Nephron progenitor cell (in vitro differentiated cells): ENCODE results near the gene JAG2.

Experiments
- DNase-seq: peaks from one replicate; pipeline ENCODE4 v3.0.0; 2021
- H3K27ac Mint-ChIP-seq: 2 replicates; pipeline ENCODE4 v1.8.0; 2021; ENCODE audit warnings: mild to moderate bottlenecking, moderate library complexity, mixed read lengths
- H3K27me3 Mint-ChIP-seq: 2 replicates; pipeline ENCODE4 v1.8.0; 2021; ENCODE audit warnings: mild to moderate bottlenecking, low read depth, mixed read lengths; ENCODE audit not compliant: poor library complexity
- H3K36me3 Mint-ChIP-seq: 2 replicates; pipeline ENCODE4 v1.8.0; 2021; ENCODE audit warnings: low read depth, mixed read lengths
- H3K4me1 Mint-ChIP-seq: 2 replicates; pipeline ENCODE4 v1.8.0; 2021; ENCODE audit warnings: mixed read lengths
- H3K4me3 Mint-ChIP-seq: 2 replicates; pipeline ENCODE4 v1.8.0; 2021; ENCODE audit warnings: mild to moderate bottlenecking, moderate library complexity, mixed read lengths
- H3K9me3 Mint-ChIP-seq: 2 replicates; pipeline ENCODE4 v1.8.0; 2021; ENCODE audit warnings: mild to moderate bottlenecking, moderate library complexity, mixed read lengths
- CTCF ChIP-seq: fragments of 200-600 bp; sonication (generic); IDR thresholded peaks from 2 replicates; pipeline ENCODE4 v1.5.0; 2021; ENCODE audit warnings: antibody characterized with exemption

JAG2 gene

GRCh38 chr14:105144026-105144665, 24.4 kb downstream of the JAG2 start:
- H3K27ac Mint-ChIP-seq, result no peak overlapping the region
- peaks cover 21% of the 10 kb centered on the region for H3K9me3 Mint-ChIP-seq
- no peak overlapping the region for H3K4me3 Mint-ChIP-seq
- no peaks in the 10 kb centered on the region for H3K4me1 Mint-ChIP-seq
- DNase-seq, result no peak
- TF ChIP-seq CTCF, result no peak
- H3K36me3 Mint-ChIP-seq, result peaks cover 11% of the 10 kb centered on the region
- no peaks in the 10 kb centered on the region for H3K27me3 Mint-ChIP-seq

- no peaks in the 10 kb centered on the region for H3K27me3 Mint-ChIP-seq
- peaks cover 11% of the 10 kb centered on the region for H3K36me3 Mint-ChIP-seq
- H3K9me3 Mint-ChIP-seq, result peaks cover 21% of the 10 kb centered on the region
- TF ChIP-seq CTCF, result no peak
- no peaks in the 10 kb centered on the region for H3K4me1 Mint-ChIP-seq
- no peak for DNase-seq
- H3K4me3 Mint-ChIP-seq, result no peak overlapping the region
- no peak overlapping the region for H3K27ac Mint-ChIP-seq
These were observed 25.0 kb downstream of the JAG2 start for GRCh38 chr14:105143451-105144025.

GRCh38 chr14:105142651-105143450, 25.7 kb downstream of the JAG2 start:
- Mint-ChIP-seq H3K27me3 (no peaks in the 10 kb centered on the region), H3K4me1 (no peaks in the 10 kb centered on the region), H3K27ac (no peak overlapping the region), H3K36me3 (peaks cover 11% of the 10 kb centered on the region), H3K9me3 (peaks cover 21% of the 10 kb centered on the region), H3K4me3 (no peak overlapping the region)
- TF ChIP-seq CTCF, result no peak
- no peak for DNase-seq

GRCh38 chr14:105141486-105142281, 26.9 kb downstream of the JAG2 start:
- peaks cover 7% of the 10 kb centered on the region for H3K4me1 Mint-ChIP-seq
- no peak for TF ChIP-seq CTCF
- no peak for DNase-seq
- no peaks in the 10 kb centered on the region for H3K27me3 Mint-ChIP-seq
- H3K36me3 Mint-ChIP-seq, result peaks cover 11% of the 10 kb centered on the region
- no peak overlapping the region for H3K27ac Mint-ChIP-seq
- peaks cover 21% of the 10 kb centered on the region for H3K9me3 Mint-ChIP-seq
- H3K4me3 Mint-ChIP-seq, result no peak overlapping the region

- peaks cover 11% of the 10 kb centered on the region for H3K36me3 Mint-ChIP-seq
- H3K27me3 Mint-ChIP-seq, result no peaks in the 10 kb centered on the region
- no peak for TF ChIP-seq CTCF
- peaks cover 8% of the 10 kb centered on the region for H3K4me1 Mint-ChIP-seq
- DNase-seq, result no peak
- H3K4me3 Mint-ChIP-seq, result no peak overlapping the region
- H3K27ac Mint-ChIP-seq, result no peak overlapping the region
- H3K9me3 Mint-ChIP-seq, result peaks cover 21% of the 10 kb centered on the region
These were observed 27.6 kb downstream of the JAG2 start for GRCh38 chr14:105141026-105141425.
